MM.1S (cell line): ENCODE measurements around the gene PIP4K2A.

Experiments
- EZH2 ChIP-seq: fragments of 300-600 bp; sonication (generic); optimal IDR thresholded peaks from 2 replicates; pipeline ENCODE3; 2017; ENCODE audit warnings: low read depth, mild to moderate bottlenecking, antibody characterized with exemption, low read length, mixed read lengths
- TF ChIP-seq, protein P1 (sequence below): fragments of 300-600 bp; sonication (generic); IDR thresholded peaks from 2 replicates; pipeline ENCODE4 v1.5.1; 2016; ENCODE audit warnings: antibody characterized with exemption, low read length, mixed read lengths

DNA sequence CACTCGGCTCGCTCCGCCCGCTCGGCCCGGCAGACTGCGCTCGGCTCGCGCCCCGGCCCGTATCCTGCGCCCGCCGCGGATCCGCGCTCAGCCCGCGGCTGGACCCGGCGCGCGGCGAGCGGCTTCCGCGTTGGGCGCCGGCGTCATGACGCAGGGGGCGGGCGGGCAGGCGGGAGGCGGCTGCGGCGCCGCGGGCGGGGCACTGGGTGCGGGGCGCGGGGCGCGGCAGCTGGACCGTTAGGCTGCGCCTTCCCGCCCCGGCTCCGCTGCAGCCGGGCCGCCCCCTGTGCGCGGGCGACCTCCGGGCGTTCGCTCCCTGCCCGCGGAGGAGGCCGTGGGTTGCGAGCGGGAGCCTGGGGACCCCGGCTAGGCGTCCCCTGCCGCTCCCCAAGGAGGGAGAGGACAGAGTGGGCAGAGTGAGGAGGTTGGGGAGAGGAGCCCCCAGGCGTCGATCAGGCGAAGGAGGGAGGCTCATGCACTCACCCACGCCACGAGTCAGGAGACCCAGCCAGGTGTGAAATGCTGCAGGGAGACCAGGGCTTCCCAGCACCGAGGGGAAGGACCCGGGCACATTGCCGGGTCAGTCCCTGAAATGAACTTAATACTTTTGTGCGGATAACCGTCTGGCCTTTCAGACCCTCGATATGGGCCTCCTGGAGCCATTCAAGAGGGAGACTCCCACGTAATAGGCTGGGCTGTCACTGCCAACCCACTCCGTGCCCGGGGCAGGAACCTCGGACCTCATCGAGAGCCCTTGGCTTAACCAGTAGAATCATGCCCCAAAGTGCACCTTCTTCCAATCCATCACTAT is at the start of gene PIP4K2A:
- TF ChIP-seq, protein P1, sequence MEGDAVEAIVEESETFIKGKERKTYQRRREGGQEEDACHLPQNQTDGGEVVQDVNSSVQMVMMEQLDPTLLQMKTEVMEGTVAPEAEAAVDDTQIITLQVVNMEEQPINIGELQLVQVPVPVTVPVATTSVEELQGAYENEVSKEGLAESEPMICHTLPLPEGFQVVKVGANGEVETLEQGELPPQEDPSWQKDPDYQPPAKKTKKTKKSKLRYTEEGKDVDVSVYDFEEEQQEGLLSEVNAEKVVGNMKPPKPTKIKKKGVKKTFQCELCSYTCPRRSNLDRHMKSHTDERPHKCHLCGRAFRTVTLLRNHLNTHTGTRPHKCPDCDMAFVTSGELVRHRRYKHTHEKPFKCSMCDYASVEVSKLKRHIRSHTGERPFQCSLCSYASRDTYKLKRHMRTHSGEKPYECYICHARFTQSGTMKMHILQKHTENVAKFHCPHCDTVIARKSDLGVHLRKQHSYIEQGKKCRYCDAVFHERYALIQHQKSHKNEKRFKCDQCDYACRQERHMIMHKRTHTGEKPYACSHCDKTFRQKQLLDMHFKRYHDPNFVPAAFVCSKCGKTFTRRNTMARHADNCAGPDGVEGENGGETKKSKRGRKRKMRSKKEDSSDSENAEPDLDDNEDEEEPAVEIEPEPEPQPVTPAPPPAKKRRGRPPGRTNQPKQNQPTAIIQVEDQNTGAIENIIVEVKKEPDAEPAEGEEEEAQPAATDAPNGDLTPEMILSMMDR: no peak
- no peak for TF ChIP-seq EZH2
